HG03378 (cell line): ENCODE results near the gene MAG.
"Not testable (repeated sequence)": the region's sequence is repeated elsewhere in the genome, so short reads cannot be mapped to it uniquely, and the experiment has no call there.

Experiments used
- ATAC-seq: cut with Tn5 transposase; IDR thresholded peaks from one replicate; pipeline ENCODE4 v1.9.1; 2021; ENCODE audit warnings: mild to moderate bottlenecking, moderate library complexity; ENCODE audit not compliant: unreplicated experiment

Gene MAG

DNA sequence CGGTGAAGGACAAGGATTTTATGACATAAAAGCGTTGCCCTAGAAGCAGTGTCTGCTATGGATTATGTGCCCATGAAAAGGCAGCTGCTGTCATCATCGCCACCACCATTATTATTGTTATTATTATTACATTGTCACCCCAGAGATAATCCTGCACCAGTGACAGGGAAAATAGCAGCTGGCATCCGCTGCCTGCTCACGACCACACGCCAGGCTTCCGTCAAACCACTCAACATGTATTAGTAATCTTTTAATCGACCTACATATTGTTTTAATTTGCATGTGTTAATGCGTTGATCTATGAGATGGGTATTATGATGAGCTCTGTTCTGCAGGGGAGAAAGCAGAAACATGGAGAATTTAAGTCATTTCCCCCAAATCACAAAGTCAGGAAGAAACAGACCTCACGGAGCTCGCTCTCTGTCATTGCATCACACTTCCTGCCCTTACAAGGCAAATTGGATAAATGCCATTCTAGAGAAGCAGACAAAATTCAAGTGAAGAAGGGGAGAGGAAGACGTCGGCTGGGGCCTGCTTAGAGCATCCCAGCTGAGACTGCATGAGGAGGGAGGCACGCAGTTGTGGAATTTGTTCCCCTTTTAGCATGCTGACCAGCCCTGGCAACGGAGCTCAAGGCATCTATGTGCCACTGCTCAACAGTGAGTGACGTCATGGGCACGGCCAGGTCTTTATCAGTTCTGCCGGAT lies 66.1 kb downstream of the MAG start, which contains the start of gene FFAR3:
Gene FFAR3 (plus strand): TSS at position 594 of the 707 bp plus-strand sequence. CDS start 431 bp downstream, outside the sequence.
- no peak for ATAC-seq

DNA sequence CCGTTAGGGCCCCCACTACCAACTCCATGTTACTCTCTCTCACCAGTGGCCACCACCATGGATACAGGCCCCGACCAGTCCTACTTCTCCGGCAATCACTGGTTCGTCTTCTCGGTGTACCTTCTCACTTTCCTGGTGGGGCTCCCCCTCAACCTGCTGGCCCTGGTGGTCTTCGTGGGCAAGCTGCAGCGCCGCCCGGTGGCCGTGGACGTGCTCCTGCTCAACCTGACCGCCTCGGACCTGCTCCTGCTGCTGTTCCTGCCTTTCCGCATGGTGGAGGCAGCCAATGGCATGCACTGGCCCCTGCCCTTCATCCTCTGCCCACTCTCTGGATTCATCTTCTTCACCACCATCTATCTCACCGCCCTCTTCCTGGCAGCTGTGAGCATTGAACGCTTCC lies 66.9 kb downstream of the MAG start:
- ATAC-seq, result not testable (repeated sequence)

DNA sequence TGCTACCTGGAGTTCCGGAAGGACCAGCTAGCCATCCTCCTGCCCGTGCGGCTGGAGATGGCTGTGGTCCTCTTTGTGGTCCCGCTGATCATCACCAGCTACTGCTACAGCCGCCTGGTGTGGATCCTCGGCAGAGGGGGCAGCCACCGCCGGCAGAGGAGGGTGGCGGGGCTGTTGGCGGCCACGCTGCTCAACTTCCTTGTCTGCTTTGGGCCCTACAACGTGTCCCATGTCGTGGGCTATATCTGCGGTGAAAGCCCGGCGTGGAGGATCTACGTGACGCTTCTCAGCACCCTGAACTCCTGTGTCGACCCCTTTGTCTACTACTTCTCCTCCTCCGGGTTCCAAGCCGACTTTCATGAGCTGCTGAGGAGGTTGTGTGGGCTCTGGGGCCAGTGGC lies 67.4 kb downstream of the MAG start:
- not testable (repeated sequence) for ATAC-seq

DNA sequence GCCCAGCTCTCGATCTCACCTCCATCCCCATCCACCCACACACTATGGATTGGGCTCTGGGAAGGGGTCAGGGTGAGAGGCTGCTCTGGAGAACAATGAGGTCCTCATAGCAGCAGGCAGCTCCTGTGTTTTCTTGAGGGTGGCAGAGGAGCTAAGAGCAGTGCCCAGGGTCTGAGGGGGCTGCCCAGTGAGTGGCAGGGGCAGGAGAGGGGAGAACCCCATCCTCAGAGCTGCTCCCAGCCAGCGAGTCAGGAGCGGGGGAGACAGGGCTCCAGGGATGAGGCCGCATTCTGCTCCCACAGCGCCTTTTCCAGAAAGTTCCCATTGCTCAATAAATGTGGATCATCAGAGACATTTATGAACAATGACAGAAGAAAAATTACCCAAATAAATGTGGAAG lies 68.1 kb downstream of the MAG start:
- ATAC-seq, result not testable (repeated sequence)

DNA sequence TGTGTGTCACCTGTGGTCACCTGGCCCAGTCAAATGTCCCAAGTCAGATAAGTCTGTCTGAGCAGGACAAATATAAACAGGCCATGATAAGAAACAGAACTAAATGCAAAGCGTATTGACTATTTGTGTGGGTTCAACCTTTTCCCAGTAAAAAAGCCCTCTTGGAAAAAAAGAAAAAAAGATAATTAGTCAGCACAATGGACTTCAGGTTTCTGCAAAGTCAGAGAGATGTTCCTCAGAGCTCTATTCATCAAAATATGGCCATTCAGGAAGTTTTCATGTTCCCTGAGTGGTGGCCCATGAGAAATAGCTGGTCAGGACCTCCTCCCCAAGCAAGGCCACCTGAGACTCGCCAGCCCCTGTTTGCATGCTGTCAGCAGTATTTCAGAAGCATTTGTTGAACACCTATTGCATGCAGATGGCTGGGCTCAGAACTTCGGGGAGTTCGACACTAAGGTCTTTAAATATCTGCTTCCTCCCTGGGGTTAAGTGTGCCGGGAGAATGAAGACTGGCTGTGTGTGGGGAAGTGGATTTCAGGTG lies 69.0 kb downstream of the MAG start:
- no peak for ATAC-seq

DNA sequence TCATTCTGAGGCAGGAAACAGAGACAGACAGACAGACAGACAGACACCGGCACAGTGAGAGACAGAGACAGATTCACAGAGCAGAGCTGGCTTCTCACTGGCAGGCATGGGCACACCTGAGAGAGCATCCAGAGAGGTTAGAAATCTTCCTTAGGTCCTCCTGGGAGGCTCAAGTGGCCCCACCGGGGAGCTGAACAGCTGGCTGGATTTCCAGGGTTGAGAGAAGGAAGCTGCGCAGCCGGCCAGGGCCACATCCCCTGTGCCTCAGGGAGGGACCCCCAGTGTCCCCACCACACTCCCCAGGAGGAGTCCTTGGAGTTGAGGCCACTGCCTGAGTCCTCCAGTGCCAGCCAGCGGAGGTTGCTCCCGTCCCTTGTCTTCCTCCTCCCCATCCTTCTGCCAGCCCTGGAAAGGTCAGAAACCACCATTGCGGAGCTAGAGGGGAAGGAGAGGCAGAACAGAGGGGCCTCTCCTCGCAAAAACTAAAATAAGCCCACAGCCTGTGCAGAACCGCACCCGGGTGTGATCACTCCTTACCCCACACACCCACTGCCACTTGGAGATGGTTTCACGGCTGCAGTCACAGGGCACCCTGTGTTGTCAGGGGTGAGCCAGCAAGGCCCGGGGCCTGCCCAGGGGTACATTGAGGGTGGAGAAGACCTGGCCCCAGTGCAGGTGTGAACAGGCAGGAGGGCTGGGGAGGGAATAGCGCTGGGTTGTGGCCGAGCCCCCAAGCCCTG lies 70.5 kb downstream of the MAG start:
- ATAC-seq, result no peak

DNA sequence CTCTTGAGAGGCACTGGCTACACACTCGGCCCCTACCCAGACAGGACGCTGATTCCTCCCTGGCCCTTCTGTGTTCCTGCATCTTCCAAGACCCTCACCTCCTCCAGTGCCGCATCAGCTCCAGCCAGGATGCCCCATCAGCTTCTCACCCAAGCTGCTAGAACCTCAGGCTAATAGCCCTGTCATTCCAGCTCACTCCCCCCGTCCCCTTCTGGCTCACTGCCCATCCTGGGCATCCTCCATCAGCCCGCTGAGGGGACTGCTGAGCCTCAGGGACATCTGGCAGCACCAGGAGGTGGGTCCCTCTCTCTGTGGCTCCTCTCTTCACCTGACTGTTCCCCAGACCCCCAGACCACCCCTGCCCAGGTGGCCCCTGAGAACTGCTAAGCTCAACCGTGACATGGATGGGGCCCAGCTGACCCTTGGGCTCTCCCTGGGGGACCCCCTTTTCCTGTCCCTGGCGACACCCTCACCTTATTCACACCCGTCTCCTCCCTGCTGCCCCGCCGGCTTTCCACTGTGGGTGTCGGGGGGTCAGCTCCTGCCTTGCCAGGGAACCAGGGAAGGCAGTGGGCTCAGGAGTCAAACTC lies 71.1 kb downstream of the MAG start:
- ATAC-seq, result no peak
